Measurements from ENCODE around the gene FN1.

FN1 gene

GRCh38 chr2:215379948-215380347, 55.9 kb downstream of the FN1 start:
- no peak overlapping the region for H3K4me3 ChIP-seq (ENCODE audit: low read depth, low read length)
- TF ChIP-seq CTCF (IDR thresholded peaks at IDR 0.05; ENCODE audit: low read depth, low read length): no peak

- no peak for TF ChIP-seq CTCF (IDR thresholded peaks at IDR 0.05; ENCODE audit: low read depth, low read length)
- no peak overlapping the region for H3K4me3 ChIP-seq (ENCODE audit: low read depth, low read length)
Observed at GRCh38 chr2:215379039-215379438, 56.8 kb downstream of the FN1 start.

- no peak overlapping the region for H3K4me3 ChIP-seq (ENCODE audit: low read depth, low read length)
- no peak for TF ChIP-seq CTCF (IDR thresholded peaks at IDR 0.05; ENCODE audit: low read depth, low read length)
Observed at GRCh38 chr2:215378045-215378444, 57.8 kb downstream of the FN1 start.

- no peak overlapping the region for H3K4me3 ChIP-seq (ENCODE audit: low read depth, low read length)
- no peak for TF ChIP-seq CTCF (IDR thresholded peaks at IDR 0.05; ENCODE audit: low read depth, low read length)
Observed at GRCh38 chr2:215377283-215377682, 58.6 kb downstream of the FN1 start.

- no peak overlapping the region for H3K4me3 ChIP-seq (ENCODE audit: low read depth, low read length)
- no peak for TF ChIP-seq CTCF (IDR thresholded peaks at IDR 0.05; ENCODE audit: low read depth, low read length)
Observed at GRCh38 chr2:215376103-215376780, 59.6 kb downstream of the FN1 start.

- TF ChIP-seq CTCF (IDR thresholded peaks at IDR 0.05; ENCODE audit: low read depth, low read length): no peak
- no peak overlapping the region for H3K4me3 ChIP-seq (ENCODE audit: low read depth, low read length)
Observed at GRCh38 chr2:215375467-215375830, 60.4 kb downstream of the FN1 start.

GRCh38 chr2:215374642-215375466, 61.0 kb downstream of the FN1 start:
- TF ChIP-seq CTCF (IDR thresholded peaks at IDR 0.05; ENCODE audit: low read depth, low read length): no peak
- H3K4me3 ChIP-seq (ENCODE audit: low read depth, low read length): no peak overlapping the region

Data from WI38 (cell line).